ENCODE measurements around the gene PPIP5K2.
"Not testable (repeated sequence)": the region's sequence is repeated elsewhere in the genome, so short reads cannot be mapped to it uniquely, and the experiment has no call there.

The PPIP5K2 gene

DNA sequence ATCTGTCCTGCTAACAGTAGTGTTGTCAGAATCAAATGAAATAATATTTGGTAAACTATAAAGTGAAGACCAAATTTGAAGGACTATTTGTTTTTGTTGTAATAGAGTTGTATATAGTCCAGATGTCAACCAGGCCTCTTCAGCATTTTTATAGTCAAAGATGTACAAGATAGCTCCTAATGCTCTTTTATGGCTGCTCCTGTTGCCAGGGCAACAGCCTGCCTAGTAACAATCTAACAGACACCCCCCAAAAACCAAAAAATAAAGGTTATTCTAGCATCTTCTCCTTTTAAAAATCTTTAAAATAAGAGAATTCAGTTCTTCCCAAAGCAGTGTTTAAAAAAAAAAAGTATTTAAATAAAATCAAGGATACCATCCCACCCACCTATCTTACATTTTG is 89.0 kb downstream of the PPIP5K2 start:
- no peak for DNase-seq

DNA sequence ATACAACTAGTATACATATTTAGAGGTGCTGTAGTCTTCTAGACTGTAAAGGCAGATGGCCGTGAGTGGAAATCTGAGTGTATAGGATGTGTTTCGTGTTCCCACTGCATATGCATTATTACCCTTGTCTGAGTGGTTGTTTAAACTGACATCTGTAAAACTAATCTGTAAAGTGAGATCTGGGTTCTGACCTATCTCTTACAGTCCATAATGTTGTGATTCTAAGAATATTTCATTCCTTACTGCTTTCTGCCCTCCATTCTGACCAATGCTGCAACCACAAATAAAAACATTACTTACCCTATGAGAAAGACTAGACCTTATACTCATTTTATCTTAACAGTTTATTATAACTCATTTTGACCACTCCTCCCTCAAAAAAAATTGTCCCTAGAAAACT is 90.9 kb downstream of the PPIP5K2 start:
- no peak for DNase-seq

DNA sequence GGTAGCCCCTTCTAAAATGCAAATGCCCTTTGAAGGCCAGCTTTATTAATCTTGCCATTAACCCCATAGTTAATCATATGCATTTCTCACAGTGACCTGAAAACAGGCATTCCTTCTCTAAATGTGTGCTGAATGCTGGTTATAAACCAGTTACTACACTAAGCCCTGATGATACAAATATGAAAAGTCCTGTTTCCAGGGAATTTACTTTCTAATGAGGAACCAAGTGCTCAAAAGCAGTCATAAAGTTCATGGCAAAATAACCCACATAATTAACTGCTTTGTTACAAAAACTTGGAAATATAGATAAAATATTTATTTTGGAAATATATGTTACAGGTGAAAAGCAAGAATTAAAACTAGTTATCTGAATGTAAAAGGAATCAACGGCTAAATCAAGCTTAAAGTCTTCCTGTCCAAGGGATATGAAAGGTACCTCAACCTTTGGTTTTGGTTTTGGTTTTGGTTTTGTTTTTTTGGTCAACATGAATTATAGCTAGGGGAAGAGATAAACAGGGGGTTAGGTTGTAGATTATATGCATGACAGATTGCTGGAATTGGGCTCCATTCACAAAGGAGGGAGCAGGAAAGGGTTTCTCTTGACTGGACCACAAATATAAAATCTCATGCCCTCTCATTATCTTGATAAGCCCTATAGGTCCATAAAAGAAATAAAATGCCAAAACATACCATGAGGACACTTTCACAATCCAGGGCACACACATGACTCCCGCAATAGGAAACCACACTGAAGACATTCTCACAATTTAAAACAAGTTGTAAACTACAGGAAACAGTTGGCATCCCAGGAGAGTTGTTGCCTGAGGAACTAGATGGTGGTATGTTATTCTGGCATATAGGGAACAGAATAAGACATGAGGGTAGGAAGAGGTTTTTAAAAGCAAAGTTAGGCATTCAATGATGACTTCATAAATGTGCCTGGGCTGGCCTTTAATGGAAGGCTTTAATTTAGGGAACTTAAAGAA is 91.8 kb downstream of the PPIP5K2 start:
- DNase-seq = no peak

DNA sequence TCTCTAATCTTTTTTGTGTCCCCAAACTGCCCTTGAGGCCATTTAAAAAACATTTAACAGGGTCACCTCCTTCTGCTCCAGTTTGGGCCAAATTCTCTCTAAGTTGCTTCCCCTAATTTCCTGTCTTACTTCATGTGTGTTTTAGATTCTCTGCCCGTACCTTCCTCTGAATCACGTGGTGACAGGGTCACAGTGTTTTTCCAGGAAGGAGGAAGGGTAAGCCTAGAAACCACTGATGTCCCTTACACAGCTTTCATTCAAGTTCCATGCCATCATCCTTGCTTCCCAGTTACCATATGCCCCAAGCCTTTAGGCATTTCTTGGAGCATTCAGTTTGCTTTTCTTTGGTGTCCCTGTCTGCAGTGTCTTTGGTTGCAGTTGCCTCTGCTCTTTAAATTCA is 96.0 kb downstream of the PPIP5K2 start:
- DNase-seq = no peak

DNA sequence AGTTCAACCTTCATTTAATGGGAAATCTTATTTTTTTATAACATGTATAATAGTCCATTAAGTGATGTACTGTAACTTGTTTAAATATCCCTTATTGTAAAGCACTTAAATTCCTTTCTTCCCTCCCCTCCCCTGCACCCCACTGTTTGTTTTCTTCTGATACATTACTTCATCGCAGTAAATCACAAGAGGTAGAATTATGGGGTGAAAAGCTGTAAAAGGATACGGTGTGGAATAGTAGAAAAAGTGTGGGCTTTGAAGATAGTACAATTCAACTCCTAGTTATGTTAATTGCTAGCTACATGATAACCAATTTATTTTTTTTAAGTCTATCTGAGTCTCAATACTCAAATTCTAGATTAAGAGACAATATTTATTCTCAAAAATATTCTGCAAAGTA is 96.6 kb downstream of the PPIP5K2 start:
- DNase-seq = no peak

DNA sequence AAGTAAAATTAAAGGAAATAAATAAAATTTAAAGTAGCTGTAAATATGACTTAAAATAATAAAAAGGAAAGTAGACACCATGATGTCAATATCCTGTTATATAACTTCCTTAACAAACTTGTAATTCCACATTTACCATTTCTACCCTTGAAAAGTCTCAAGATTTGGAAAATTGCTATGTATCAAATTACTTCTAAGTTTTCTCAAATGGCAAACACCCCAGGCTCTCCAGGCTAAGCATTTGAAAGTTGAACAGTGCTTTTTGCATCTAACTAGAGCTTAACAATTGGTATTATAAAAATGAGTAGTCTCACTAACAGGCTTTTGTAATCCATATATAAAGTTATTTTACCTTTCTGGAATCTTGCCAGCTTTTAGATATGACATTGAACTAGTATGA is 97.0 kb downstream of the PPIP5K2 start:
- no peak for DNase-seq

DNA sequence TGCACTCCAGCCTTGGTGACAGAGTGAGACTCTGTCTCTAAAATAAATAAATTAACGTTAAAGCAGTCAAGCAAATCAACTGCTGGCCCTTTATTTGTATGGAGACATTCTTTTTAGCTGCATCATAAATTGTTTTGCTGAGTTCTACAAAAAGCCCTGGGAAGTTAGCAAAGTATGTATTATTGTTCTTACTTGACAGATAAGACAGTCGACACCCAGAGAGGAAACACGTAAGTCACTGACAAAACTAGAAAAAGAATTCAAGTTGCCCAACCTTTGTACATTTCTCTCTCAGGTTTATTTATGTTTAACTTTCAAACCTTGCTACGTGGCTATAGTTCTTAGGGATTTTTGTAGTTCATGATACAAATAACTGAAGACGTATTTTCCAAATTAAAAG is 98.1 kb downstream of the PPIP5K2 start:
- no peak for DNase-seq

DNA sequence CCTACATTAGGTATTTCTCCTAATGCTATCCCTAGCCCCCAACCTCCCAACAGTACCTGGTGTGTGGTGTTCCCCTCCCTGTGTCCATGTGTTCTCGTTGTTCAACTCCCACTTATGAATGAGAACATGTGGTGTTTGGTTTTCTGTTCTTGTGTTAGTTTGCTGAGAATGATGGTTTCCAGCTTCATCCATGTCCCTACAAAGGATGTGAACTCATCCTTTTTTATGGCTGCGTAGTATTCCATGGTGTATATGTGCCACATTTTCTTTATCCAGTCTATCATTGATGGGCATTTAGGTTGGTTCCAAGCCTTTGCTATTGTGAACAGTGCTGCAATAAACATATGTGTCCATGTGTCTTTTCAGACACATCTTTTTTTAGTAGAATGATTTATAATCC is 99.0 kb downstream of the PPIP5K2 start:
- DNase-seq = not testable (repeated sequence)

DNA sequence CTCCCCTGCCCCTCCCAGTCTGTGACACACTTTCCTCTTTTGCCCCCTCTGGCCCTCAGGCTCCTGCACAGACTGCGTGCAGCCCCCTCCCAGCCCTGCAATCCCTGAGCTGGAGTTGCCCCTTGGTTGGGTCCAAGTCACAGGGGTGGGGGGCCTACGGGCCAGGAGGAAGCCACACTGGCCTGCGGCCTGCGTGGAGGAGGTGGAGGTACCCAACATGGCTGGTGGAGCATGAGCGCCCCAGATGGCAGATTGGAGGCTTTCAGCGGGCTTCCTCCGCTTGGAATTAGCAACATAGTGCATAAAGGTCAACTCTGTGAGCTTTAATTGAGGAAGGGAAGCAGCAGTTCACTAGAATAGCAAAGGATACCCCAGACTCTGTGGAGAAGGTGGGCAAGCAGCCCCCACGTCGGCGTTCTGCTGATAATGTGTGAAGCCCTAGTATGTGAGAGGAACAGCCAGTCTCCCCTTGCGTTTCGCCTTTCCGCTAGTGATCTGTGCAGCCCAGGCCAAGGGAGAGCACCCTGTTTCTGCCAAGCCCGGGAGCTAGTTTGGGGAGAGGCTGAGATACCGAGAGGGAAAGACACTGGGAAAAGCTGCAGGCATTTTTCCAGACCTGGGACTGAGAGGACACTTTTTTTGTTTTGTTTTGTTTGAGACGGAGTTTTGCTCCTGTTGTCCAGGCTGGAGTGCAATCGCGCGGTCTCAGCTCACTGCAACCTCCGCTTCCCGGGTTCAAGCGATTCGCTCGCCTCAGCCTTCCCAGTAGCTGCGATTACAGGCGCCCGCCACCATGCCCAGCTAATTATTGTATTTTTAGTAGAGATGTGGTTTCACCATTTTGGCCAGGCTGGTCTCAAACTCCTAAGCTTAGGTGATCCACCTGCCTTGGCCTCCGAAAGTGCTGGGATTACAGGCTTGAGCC is 103.2 kb downstream of the PPIP5K2 start:
- no peak for DNase-seq

DNA sequence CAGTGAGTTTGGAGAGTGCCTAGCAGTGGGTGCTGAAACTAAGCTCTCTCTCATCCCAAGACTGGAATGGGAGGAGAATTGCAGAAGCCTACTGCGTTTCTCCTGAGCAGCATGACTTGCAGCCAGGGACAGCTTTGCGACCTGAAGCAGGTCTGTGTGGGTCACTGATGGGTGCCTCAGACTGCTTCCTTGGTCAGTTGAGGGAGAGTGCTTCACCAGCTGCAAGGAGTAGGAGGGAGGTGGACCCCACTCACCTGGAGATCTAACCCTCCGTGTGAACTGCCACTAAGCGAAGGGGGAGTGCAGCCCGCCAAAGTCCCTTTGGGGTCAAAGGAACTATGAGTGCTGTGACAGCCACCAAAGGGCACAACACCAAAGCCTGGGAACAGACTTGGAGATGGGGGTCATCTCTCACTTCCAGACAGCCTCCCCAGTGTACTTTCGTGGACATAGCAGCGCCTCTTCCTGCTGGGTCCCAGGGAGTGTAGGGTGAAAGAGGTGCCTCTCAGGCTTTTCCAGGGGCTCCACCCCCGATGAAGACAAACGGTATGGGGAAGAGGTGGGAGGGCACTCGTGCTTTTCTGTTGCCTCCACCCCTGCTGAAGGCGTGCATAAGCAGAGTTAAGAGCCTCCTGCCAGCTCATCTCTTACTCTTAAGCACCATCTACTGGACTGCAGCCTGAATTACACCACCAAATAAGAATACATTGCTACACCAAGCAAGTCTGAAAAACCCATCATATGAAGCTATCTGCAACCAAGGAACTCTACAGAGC is 104.2 kb downstream of the PPIP5K2 start:
- peak; percentile 34 for DNase-seq

DNA sequence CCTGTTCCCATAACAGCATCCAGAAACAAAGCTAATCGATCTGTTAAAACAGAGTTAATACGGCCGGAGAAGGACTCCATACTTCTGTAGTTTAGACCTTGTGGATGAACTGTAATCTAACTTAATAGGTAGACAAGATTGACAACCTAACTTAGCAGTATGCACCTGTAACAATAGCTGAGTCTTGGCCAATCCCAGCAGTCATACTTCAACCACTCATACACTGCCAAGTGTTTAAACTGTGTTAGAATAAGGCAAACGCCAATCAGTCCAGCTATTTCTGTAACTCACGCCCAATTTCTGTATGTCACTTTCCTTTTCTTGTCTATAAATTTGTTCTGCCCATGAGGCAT is 104.8 kb downstream of the PPIP5K2 start:
- no peak for DNase-seq

DNA sequence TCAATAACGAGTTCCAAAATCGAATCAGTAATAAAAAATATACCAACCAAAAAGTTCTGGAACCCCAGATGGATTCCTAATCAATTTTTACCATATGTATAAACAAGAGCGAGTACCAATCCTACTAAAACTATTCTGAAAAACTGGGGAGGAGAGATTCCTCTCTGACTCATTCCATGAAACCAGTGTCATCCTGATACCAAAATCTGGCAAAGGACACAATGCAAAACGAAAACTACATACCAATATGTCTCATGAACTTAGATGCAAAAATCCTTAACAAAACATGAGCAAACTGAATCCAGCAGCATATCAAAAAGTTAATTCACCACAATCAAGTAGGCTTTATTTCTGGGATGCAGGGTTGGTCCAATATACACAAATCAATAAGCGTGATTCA is 108.0 kb downstream of the PPIP5K2 start:
- DNase-seq = no peak

DNA sequence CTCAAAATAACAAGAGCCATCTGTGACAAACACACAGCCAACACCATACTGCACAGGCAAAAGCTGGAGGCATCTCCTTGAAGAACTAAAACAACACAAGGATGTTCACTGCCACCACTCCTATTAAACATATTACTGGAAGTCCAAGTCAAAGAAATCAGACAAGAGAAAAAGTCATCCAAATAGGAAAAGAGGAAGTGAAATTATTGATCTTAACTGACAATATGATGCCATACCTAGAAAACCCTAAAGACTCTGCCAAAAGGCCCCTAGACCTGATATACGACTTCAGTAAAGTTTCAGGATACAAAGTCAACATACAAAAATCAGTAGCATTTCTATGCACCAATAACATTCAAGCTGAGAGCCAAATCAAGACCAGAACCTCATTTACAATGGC is 108.5 kb downstream of the PPIP5K2 start:
- no peak for DNase-seq

DNA sequence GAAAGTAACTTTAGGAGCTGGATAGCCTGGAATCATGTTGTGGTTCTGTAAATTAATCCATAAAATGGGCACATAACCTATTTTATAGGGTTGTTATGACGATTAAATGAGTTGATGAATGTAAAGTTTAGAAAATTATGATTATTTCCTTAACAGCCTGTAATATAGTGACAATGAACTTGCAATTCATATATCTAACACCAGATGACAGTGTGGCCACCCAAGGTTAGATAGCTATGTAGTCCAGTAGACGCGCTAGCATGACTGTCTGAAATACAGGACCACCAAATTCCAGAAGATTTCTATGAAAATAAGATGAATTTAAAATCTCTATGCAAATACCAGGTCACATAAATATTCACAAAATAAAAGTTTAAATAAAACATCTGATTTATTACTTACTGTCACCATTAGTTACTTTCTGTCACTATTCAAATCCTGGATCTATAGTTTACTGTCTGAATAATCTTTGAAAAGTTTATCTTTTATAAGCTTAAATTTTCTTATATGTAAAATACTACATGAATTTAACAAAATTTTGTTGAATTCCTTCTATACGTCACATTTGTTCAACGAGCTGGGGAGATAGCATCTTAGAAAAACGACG is 112.4 kb downstream of the PPIP5K2 start:
- DNase-seq = peak; percentile 38

DNA sequence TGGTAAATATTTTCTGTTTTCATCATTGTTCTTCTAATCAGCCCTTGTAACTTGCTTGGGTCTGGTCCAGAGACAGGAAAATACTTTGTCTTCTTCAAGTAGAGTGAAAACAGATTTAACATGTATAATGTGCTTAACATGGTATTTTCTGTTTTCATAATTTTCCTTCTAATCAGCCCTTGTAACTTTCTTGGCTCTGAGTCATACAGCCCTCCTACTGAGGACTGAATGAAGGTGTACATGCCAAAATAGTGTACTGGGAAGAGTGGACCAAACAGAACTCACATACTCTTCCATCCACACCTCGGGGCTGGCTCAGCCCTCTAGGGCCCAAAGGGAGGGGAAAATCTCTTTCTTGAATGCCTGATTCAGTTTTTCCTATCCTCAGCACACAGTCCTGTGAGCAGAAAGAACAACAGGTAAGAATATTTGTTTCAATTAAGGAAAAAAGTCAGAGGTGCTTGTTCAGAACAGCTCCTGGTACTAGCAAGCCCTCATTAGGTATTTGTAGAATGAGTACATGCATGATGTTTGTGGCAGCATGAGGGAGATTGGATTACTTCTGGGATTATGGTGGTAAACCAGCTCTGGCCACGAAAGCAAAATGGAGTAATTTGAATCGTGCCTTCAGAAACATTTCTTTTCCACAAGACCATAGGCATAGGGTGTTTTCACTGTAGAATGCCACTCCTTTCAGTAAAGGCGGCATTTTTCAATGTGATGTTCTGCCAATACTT is 114.3 kb downstream of the PPIP5K2 start:
- no peak for DNase-seq

DNA sequence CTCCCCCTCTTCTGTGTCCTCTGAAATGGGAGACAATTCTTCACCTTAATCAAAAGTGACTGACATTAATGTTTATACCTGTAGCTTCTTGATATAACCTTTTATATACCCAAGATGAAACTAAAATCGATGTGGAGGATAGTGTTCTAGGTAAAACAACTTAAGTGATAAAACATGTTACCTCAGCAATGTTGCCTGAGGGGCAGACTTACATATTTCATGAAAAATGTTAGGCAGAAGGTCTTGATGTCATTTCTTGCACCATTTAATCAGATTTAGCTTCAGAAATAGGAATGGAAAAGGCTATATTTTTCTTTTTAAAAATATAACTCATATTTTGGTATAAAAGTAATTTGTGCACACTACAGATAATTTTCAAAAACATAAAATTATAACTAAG is 115.8 kb downstream of the PPIP5K2 start:
- no peak for DNase-seq

DNA sequence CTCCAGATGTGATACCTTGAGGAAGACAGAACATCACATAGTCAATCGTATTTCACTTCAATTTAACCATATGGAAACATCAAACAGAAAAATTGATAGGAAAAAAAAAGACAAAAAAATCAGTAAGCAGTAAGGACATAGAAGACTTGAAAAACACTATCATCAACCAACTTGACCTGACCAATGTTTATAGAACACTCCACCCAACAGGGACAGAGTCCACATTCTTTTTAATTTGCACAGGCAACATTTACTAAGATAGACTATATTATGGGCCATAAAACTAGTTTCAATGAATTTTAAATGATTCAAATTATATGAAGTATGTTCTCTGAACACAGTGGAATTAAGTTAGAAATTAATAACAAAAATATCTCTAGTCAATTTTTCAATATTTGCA is 117.7 kb downstream of the PPIP5K2 start:
- DNase-seq = no peak

DNA sequence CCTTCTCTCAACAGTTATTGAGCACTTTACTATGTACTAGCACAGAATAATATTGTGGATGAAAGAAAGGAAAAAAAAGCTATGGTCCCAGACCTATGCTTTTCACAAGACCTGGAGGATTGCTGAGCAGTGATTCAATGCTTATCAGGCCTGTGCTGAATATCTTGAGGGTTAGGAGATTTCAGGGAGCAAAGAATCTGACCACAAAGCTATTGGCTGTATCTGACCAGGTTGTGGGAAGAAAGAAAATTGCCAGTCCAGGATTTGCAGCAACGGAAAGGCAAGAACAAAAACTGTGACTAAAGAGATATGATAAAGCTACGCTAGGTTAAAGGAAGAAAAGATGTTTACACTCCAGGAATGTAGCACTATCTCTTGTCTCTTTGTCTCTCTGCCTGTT is 123.6 kb downstream of the PPIP5K2 start:
- no peak for DNase-seq

DNA sequence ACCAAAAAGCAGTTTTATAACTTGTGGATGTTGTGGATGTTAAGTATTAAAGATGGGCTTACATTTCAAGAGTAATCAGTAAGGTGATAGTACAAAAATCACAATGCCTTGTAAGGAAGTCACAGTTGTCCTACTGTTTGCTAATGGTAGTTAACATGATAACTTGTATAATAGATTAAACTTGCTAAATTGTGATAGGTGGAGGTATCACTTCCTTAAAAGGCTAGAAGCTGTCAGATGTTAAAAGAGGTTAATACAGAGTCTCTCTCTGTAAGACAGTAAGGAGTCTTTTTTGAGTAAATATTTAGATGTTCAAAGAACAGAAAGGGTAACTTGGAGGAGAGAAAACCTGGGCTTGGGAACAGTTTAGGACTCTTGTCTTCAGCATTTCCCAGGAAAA is 124.3 kb downstream of the PPIP5K2 start:
- DNase-seq = no peak

DNA sequence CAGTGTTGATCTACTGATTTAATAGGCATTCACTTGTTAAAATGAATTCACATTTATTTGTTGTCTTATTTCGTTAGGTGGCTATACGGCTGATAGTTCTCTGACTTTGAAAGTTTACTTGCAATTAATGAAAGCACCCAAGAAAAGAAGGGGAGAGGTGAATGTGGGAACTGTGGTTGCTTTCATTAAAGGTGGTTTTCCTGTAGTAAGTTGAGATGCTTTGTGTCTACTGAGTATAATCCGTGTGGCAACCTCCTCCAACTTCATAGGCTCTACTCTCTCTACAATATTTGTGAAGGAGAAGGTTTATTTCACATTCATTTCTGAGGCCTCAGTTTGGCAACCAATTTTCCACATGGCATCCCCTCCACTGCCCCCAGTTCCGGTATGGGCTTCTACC is 125.7 kb downstream of the PPIP5K2 start:
- no peak for DNase-seq

DNA sequence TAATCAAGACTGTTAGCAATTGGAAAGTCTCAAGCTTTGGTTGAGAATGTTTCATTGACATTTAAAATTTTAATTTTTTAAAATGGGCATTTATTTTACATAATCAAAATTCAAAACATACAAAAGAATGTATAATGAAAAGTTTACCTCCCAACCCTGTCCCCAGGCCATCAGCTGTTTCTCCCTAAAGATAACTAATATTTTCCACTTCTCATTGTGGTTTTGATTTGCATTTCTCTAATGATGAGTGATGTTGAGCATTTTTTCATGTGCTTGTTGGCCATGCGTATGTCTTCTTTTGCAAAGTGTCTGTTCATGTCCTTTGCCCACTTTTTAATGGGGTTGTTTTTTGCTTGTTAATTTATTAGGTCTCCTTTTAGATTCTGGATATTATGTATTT is 127.0 kb downstream of the PPIP5K2 start:
- DNase-seq = no peak

DNA sequence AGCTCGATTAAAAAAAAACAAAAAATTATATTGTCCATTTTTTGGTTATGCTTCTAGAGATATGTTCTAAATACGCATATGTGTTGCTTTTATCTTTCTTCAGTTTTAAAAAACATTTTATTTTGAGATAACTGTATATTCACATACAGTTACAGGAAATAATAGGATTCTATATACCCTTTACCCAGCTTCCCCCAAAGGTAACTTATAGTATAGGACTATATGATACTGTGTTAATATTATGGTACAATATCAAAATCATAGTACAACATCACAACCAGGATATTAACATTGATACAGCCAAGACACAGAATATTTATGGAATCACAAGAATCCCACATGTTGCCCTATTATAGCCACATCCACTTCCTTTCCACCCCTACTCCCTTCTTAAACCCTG is 129.0 kb downstream of the PPIP5K2 start:
- DNase-seq = no peak
